NCI-H128 (cell line): ENCODE data around the gene SLC25A21.
"Not testable (repeated sequence)": the region's sequence is repeated elsewhere in the genome, so short reads cannot be mapped to it uniquely, and the experiment has no call there.

Source experiments
- DNase-seq: peaks from one replicate; lab custom pipeline; 2025; ENCODE audit not compliant: unreplicated experiment; lab: John Stamatoyannopoulos, UW

Gene SLC25A21

GRCh38 chr14:36996133-36996856 lies 176.1 kb downstream of the SLC25A21 start:
- DNase-seq = no peak

GRCh38 chr14:36989806-36990205 lies 182.6 kb downstream of the SLC25A21 start:
- no peak for DNase-seq

GRCh38 chr14:36988989-36989388 lies 183.4 kb downstream of the SLC25A21 start:
- DNase-seq = no peak

- DNase-seq = no peak
These were observed 183.8 kb downstream of the SLC25A21 start for GRCh38 chr14:36988568-36988967.

- DNase-seq = no peak
These were observed 186.0 kb downstream of the SLC25A21 start for GRCh38 chr14:36986407-36986806.

- DNase-seq = no peak
These were observed 190.4 kb downstream of the SLC25A21 start for GRCh38 chr14:36981832-36982529.

- not testable (repeated sequence) for DNase-seq
These were observed 192.0 kb downstream of the SLC25A21 start for GRCh38 chr14:36980413-36980812.

- no peak for DNase-seq
These were observed 192.5 kb downstream of the SLC25A21 start for GRCh38 chr14:36979863-36980262.

- no peak for DNase-seq
These were observed 195.8 kb downstream of the SLC25A21 start for GRCh38 chr14:36976571-36977023.

- DNase-seq = no peak
These were observed 196.6 kb downstream of the SLC25A21 start for GRCh38 chr14:36975834-36976233.

GRCh38 chr14:36974985-36975384 lies 197.4 kb downstream of the SLC25A21 start:
- no peak for DNase-seq

- DNase-seq = no peak
These were observed 198.5 kb downstream of the SLC25A21 start for GRCh38 chr14:36973806-36974442.

GRCh38 chr14:36971263-36971855 lies 201.0 kb downstream of the SLC25A21 start:
- no peak for DNase-seq

GRCh38 chr14:36967892-36968555 lies 204.4 kb downstream of the SLC25A21 start:
- no peak for DNase-seq

GRCh38 chr14:36955967-36956366 lies 216.4 kb downstream of the SLC25A21 start:
- no peak for DNase-seq

GRCh38 chr14:36955376-36955775 lies 217.0 kb downstream of the SLC25A21 start:
- no peak for DNase-seq

- DNase-seq = no peak
These were observed 219.7 kb downstream of the SLC25A21 start for GRCh38 chr14:36952689-36953088.

GRCh38 chr14:36951380-36951911 lies 221.0 kb downstream of the SLC25A21 start:
- no peak for DNase-seq

GRCh38 chr14:36950812-36951211 lies 221.6 kb downstream of the SLC25A21 start:
- no peak for DNase-seq

GRCh38 chr14:36949371-36949770 lies 223.0 kb downstream of the SLC25A21 start:
- no peak for DNase-seq
